Hepatocyte (in vitro differentiated cells): ENCODE data around the gene PLD2.

Experiments
- CTCF ChIP-seq: fragments of 200-600 bp; sonication (generic); IDR thresholded peaks from 2 replicates; pipeline ENCODE4 v1.5.1; 2016; ENCODE audit warnings: antibody characterized with exemption, mild to moderate bottlenecking; ENCODE audit not compliant: poor library complexity
- EZH2 ChIP-seq: fragments of 200-600 bp; sonication (generic); IDR thresholded peaks from 2 replicates; pipeline ENCODE4 v1.6.1; 2016; ENCODE audit warnings: antibody characterized with exemption, mild to moderate bottlenecking, borderline replicate concordance

DNA sequence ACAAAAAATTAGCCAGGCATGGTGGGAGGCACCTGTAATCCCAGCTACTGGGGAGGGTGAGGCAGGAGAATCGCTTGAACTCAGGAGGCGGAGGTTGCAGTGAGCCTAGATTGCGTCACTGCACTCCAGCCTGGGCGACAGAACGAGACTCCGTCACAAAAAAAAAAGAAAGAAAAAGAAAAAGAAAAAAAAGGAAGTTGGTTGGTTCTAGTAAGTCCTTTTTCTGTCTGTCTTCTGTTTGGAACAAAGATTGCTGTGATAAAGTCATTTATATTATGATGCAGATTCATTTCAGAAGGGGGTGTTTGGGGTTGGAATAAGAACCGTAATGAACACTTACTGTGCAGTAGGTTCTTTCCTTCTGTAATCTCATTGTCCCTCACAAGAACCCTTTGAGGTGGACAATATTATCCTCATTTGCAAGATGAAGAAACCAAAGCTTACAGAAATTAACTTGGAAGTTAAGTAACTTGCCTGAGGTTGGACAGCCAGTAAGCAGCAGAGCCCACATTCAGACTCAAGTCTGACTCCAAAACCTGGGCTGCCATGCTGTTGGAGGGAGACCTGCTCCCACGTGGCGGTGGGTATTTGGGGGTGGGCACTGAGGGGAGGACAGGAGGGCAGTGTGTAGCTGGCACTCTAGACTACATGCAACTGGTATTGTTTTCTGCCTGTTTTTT is 36.5 kb downstream of the PLD2 start:
- TF ChIP-seq CTCF, result no peak
- no peak for TF ChIP-seq EZH2
